SK-N-SH treated with all-trans-retinoic acid at 6 μM for 48 hours (cell line): Measurements from ENCODE around the gene CAPN12.

Source experiments
- ARNTL ChIP-seq: fragments of 450-650 bp; formaldehyde crosslinking; IDR thresholded peaks from 2 replicates; pipeline ENCODE4 v1.5.0; 2020; ENCODE audit warnings: low read depth, mild to moderate bottlenecking, moderate library complexity, borderline replicate concordance
- BACH2 ChIP-seq: fragments of 250-450 bp; sonication (Bioruptor Pico); IDR thresholded peaks from 2 replicates; pipeline ENCODE4 v1.9.0; 2021; ENCODE audit warnings: mild to moderate bottlenecking, borderline replicate concordance
- ESRRG ChIP-seq: fragments of 250-450 bp; sonication (Bioruptor Pico); IDR thresholded peaks from 2 replicates; pipeline ENCODE4 v1.6.1; 2021; ENCODE audit warnings: mild to moderate bottlenecking
- GLIS3 ChIP-seq: fragments of 250-450 bp; sonication (Bioruptor Pico); IDR thresholded peaks from 2 replicates; pipeline ENCODE4 v1.5.0; 2020; ENCODE audit warnings: mild to moderate bottlenecking, moderate library complexity
- ISL1 ChIP-seq: fragments of 250-450 bp; sonication (Bioruptor Pico); IDR thresholded peaks from 2 replicates; pipeline ENCODE4 v2.1.2; 2022; ENCODE audit warnings: mild to moderate bottlenecking, moderate library complexity
- RARB ChIP-seq: fragments of 250-450 bp; sonication (Bioruptor Pico); IDR thresholded peaks from 2 replicates; pipeline ENCODE4 v1.8.0; 2021; ENCODE audit warnings: mild to moderate bottlenecking, moderate library complexity
- TCF4 ChIP-seq: fragments of 250-450 bp; sonication (Bioruptor Pico); IDR thresholded peaks from 2 replicates; pipeline ENCODE4 v1.8.0; 2021; ENCODE audit warnings: mild to moderate bottlenecking, moderate library complexity, borderline replicate concordance
- ZFP3 ChIP-seq: fragments of 250-450 bp; sonication (Bioruptor Pico); IDR thresholded peaks from 2 replicates; pipeline ENCODE4 v1.5.0; 2020; ENCODE audit warnings: mild to moderate bottlenecking, moderate library complexity
- ZFP30 ChIP-seq: fragments of 450-650 bp; formaldehyde crosslinking; IDR thresholded peaks from 2 replicates; pipeline ENCODE4 v1.5.0; 2022; ENCODE audit warnings: mild to moderate bottlenecking, moderate library complexity
- ZNF70 ChIP-seq: fragments of 450-650 bp; formaldehyde crosslinking; IDR thresholded peaks from 2 replicates; pipeline ENCODE4 v1.5.0; 2020; ENCODE audit warnings: mild to moderate bottlenecking, moderate library complexity
- ZNF8 ChIP-seq: fragments of 450-650 bp; formaldehyde crosslinking; IDR thresholded peaks from 2 replicates; pipeline ENCODE4 v1.5.0; 2020; ENCODE audit warnings: mild to moderate bottlenecking, moderate library complexity
- TF ChIP-seq, protein P1 (sequence below): fragments of 250-450 bp; sonication (Bioruptor Pico); IDR thresholded peaks from 2 replicates; pipeline ENCODE4 v1.5.1; 2021; ENCODE audit warnings: mild to moderate bottlenecking, moderate library complexity
- TF ChIP-seq, protein P2 (sequence below): fragments of 250-450 bp; sonication (Bioruptor Pico); IDR thresholded peaks from 2 replicates; pipeline ENCODE4 v1.8.0; 2020; ENCODE audit warnings: mild to moderate bottlenecking, moderate library complexity, borderline replicate concordance
- TF ChIP-seq, protein P3 (sequence below): fragments of 250-450 bp; sonication (Bioruptor Pico); IDR thresholded peaks from 2 replicates; pipeline ENCODE4 v1.5.0; 2020; ENCODE audit warnings: mild to moderate bottlenecking, moderate library complexity

DNA sequence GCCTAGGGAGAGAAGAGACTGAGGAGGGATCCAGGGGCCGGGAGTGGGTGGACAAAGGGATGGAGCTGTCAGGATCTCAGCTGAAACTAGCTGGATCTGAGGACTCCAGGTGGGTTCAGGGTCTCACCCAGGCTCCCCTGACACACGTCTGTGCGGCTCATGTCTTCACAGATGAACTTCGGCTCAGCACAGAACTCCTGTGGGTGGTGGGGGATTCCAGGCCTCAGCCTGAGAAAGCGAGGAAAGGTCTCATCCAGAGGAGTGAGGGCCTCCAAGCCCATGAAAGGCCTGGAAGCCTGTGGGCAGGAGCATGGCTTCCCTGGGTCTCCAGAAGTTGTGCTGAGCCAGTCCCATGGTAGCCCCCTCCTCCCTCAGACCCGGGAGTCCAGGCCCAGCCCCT, 1.4 kb downstream of the CAPN12 start:
- TF ChIP-seq, protein P1, sequence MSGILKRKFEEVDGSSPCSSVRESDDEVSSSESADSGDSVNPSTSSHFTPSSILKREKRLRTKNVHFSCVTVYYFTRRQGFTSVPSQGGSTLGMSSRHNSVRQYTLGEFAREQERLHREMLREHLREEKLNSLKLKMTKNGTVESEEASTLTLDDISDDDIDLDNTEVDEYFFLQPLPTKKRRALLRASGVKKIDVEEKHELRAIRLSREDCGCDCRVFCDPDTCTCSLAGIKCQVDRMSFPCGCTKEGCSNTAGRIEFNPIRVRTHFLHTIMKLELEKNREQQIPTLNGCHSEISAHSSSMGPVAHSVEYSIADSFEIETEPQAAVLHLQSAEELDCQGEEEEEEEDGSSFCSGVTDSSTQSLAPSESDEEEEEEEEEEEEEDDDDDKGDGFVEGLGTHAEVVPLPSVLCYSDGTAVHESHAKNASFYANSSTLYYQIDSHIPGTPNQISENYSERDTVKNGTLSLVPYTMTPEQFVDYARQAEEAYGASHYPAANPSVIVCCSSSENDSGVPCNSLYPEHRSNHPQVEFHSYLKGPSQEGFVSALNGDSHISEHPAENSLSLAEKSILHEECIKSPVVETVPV = no peak
- TF ChIP-seq ARNTL (CRISPR knock-in tag) (no peak), RARB (CRISPR knock-in tag) (no peak), ZFP3 (CRISPR knock-in tag) (no peak), ZFP30 (CRISPR knock-in tag) (no peak), ZNF70 (CRISPR knock-in tag) (no peak), ZNF8 (CRISPR knock-in tag) (no peak), GLIS3 (CRISPR knock-in tag) (no peak), TCF4 (CRISPR knock-in tag) (no peak), ESRRG (CRISPR knock-in tag) (no peak), ISL1 (CRISPR knock-in tag) (no peak), BACH2 (CRISPR knock-in tag) (no peak)
- TF ChIP-seq, protein P2, sequence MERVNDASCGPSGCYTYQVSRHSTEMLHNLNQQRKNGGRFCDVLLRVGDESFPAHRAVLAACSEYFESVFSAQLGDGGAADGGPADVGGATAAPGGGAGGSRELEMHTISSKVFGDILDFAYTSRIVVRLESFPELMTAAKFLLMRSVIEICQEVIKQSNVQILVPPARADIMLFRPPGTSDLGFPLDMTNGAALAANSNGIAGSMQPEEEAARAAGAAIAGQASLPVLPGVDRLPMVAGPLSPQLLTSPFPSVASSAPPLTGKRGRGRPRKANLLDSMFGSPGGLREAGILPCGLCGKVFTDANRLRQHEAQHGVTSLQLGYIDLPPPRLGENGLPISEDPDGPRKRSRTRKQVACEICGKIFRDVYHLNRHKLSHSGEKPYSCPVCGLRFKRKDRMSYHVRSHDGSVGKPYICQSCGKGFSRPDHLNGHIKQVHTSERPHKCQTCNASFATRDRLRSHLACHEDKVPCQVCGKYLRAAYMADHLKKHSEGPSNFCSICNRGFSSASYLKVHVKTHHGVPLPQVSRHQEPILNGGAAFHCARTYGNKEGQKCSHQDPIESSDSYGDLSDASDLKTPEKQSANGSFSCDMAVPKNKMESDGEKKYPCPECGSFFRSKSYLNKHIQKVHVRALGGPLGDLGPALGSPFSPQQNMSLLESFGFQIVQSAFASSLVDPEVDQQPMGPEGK (CRISPR knock-in tag) = no peak
- TF ChIP-seq, protein P3, sequence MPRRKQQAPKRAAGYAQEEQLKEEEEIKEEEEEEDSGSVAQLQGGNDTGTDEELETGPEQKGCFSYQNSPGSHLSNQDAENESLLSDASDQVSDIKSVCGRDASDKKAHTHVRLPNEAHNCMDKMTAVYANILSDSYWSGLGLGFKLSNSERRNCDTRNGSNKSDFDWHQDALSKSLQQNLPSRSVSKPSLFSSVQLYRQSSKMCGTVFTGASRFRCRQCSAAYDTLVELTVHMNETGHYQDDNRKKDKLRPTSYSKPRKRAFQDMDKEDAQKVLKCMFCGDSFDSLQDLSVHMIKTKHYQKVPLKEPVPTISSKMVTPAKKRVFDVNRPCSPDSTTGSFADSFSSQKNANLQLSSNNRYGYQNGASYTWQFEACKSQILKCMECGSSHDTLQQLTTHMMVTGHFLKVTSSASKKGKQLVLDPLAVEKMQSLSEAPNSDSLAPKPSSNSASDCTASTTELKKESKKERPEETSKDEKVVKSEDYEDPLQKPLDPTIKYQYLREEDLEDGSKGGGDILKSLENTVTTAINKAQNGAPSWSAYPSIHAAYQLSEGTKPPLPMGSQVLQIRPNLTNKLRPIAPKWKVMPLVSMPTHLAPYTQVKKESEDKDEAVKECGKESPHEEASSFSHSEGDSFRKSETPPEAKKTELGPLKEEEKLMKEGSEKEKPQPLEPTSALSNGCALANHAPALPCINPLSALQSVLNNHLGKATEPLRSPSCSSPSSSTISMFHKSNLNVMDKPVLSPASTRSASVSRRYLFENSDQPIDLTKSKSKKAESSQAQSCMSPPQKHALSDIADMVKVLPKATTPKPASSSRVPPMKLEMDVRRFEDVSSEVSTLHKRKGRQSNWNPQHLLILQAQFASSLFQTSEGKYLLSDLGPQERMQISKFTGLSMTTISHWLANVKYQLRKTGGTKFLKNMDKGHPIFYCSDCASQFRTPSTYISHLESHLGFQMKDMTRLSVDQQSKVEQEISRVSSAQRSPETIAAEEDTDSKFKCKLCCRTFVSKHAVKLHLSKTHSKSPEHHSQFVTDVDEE = no peak
